ENCODE results near the gene MARK4. TPM values are rescaled to one million over a fixed set of nuclear protein-coding genes. Genes with fewer than 3 reads are reported as not detected.

MARK4 gene
- total RNA-seq, 1 experiment from 2014 or later: 7.7 TPM

DNA sequence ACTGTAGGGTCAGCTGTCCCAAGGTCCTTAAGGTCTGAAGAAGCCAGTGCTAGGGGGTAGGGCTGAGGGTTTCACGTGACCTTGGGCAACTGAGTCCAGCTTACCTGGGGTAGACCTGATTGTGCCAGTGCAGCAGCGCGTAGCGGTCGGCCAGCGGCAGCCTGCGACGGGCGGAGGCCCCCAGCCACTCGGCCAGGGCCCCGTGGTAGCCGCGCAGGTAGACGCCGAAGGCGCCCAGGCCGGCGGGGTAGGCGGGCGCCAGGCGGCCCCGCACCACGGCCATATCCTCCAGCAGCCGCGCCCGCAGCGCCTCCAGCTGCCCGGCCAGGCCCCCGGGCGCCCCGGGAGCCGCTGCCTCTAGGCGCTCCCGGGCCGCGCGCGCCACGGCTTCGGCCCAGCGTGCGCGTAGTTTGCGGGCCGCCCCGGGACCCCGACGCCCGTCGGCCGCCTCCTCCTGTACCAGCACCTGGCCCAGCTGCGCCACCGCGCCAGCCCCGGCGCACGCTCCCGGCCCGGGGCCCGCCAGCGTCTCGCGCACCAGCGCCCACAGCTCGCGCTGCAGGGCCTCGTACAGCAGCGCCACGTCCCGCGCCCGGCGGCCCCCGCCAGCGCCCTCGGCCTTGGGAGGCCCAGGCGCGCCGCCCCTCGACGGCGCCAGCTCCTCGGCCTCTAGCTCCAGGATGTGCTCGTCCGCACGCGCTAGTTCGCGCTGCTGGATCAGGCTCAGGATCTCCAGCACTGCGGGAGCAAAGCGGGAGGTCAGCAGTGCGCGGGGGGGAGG is 16.8 kb upstream of the MARK4 start:
- DNase-seq (ENCODE audit: low read depth, low spot score): no peak
- in situ Hi-C loops (cut with HindIII; ENCODE audit: low pct_unique_long_range_greater_than_20kb, low sequenced_read_pairs): no loop called here

DNA sequence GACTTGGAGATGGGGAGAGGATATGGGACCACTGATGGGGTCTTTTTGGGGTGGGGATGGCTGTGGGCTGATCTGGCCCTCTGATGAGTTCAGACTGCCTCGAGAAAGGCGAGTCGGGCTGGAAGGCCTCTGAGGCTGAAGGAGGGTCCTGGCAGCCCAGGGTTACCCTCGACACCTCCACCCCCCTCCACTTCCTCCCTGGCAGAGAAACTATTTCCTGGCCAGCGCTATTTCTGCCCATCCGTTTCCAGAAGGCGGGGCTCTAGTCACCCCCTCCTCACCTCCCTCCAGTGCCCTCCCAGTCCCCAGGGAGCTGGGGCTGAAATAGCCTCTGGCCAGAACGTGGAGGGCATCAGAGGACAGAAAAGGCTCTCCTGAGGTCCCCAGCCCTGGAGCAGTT is 15.6 kb upstream of the MARK4 start:
- no peak for DNase-seq (ENCODE audit: low read depth, low spot score)
- in situ Hi-C loops (cut with HindIII; ENCODE audit: low pct_unique_long_range_greater_than_20kb, low sequenced_read_pairs): no loop called here

- no peak for DNase-seq (ENCODE audit: low read depth, low spot score)
- in situ Hi-C loops (cut with HindIII; ENCODE audit: low pct_unique_long_range_greater_than_20kb, low sequenced_read_pairs): no loop called here
These were observed 12.5 kb upstream of the MARK4 start for GRCh38 chr19:45238556-45238955.

- in situ Hi-C loops (cut with HindIII; ENCODE audit: low pct_unique_long_range_greater_than_20kb, low sequenced_read_pairs): no loop called here
These were observed 7.8 kb upstream of the MARK4 start for GRCh38 chr19:45243144-45243732.

GRCh38 chr19:45244133-45244794 is 6.8 kb upstream of the MARK4 start:
- in situ Hi-C loops (cut with HindIII; ENCODE audit: low pct_unique_long_range_greater_than_20kb, low sequenced_read_pairs): no loop called here
- no peak for DNase-seq (ENCODE audit: low read depth, low spot score)

More at GRCh38 chr19:45243144-45243732, 7.8 kb upstream of the MARK4 start:
- DNase-seq (ENCODE audit: low read depth, low spot score): no peak

DNA sequence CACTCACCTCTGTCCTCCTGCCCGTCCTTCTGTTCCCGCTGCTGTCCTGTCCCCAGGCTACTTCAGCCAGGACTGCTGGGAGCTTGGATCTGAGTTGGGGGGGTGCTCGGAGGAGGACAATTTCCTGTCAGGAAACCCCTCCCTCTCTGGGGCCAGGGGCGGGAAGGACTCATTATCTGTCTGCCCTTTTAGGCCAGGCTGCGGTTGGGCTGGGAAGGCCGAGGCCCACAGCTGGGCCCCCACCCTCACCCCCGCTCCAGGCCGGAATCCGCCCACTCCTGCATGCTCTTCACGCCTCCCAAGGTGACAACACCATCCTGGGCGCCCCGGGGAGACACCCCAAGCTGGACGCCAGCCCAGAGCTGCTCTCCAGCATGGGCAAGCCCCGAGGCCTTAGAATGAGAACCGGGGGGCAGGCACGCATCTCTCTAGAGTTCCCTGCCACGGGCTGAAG is 5.7 kb upstream of the MARK4 start, which contains the start of gene EXOC3L2:
Gene EXOC3L2, minus strand, starts transcription at position 74 of the 454 bp plus-strand sequence. CDS start 6,362 bp downstream, outside the sequence.
- in situ Hi-C loops (cut with HindIII; ENCODE audit: low pct_unique_long_range_greater_than_20kb, low sequenced_read_pairs): no loop called here
- DNase-seq (ENCODE audit: low read depth, low spot score): no peak

- no peak for DNase-seq (ENCODE audit: low read depth, low spot score)
These were observed 5.2 kb upstream of the MARK4 start for GRCh38 chr19:45245826-45246225.

DNA sequence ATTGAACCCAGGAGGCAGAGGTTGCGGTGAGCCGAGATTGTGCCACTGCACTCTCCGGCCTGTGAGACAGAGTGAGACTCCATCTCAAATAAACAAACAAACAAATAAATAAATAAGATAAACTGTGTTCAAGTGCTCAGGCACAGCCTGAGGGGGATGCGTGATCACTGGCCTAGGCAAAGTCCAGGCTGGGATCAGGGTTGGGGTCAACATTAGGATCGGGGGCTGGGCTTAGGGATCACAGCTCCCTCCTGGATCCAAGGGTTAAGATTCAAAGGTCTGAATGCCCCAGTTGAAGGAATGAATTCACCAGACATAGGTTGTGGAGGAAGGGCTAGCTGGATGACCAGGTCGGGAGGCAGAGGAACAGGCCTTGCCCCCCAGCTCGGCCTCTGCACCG is 3.9 kb upstream of the MARK4 start:
- no peak for DNase-seq (ENCODE audit: low read depth, low spot score)
- in situ Hi-C loops (cut with HindIII; ENCODE audit: low pct_unique_long_range_greater_than_20kb, low sequenced_read_pairs): no loop called here

More at GRCh38 chr19:45245826-45246225, 5.2 kb upstream of the MARK4 start:
- in situ Hi-C loops (cut with HindIII; ENCODE audit: low pct_unique_long_range_greater_than_20kb, low sequenced_read_pairs): no loop called here

- DNase-seq (ENCODE audit: low read depth, low spot score): no peak
- in situ Hi-C loops (cut with HindIII; ENCODE audit: low pct_unique_long_range_greater_than_20kb, low sequenced_read_pairs): no loop called here
These were observed 1.6 kb upstream of the MARK4 start for GRCh38 chr19:45249261-45250033.

DNA sequence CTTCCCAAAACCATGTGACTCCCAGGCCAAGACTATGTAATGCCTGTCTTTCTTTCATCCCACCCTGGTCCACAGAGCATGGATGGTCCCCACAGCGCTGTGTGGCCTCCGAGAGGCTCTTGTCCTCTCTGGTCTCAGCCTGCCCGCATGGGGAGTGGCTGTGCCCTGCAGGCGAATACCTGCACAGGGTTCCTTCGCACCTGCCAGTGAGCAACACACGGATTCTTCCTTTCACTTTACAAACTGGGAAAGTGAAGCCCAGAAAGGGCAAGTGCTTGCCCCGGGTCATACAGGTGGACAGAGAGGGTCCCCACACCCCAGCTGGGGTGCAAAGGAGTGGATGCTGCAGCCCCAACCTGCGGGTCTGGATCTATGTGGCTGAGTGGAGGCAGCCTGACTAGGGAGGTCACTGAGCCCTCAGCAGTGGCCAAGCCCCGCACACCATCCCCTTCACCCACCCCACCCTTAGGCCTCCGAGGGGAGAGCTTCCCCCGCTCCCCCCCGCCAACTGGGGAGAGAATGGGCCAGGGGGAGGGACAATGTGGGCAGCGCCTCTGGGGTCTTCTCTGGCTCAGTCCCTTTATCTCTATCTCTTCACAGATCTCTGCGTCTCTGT is 747 bp upstream of the MARK4 start:
- in situ Hi-C loops (cut with HindIII; ENCODE audit: low pct_unique_long_range_greater_than_20kb, low sequenced_read_pairs): no loop called here
- DNase-seq (ENCODE audit: low read depth, low spot score): no peak

- in situ Hi-C loops (cut with HindIII; ENCODE audit: low pct_unique_long_range_greater_than_20kb, low sequenced_read_pairs): no loop called here
- DNase-seq (ENCODE audit: low read depth, low spot score): no peak
These were observed 632 bp downstream of the MARK4 start for GRCh38 chr19:45251452-45252354.

- in situ Hi-C loops (cut with HindIII; ENCODE audit: low pct_unique_long_range_greater_than_20kb, low sequenced_read_pairs): no loop called here
These were observed 2.4 kb downstream of the MARK4 start for GRCh38 chr19:45253396-45254027.

DNA sequence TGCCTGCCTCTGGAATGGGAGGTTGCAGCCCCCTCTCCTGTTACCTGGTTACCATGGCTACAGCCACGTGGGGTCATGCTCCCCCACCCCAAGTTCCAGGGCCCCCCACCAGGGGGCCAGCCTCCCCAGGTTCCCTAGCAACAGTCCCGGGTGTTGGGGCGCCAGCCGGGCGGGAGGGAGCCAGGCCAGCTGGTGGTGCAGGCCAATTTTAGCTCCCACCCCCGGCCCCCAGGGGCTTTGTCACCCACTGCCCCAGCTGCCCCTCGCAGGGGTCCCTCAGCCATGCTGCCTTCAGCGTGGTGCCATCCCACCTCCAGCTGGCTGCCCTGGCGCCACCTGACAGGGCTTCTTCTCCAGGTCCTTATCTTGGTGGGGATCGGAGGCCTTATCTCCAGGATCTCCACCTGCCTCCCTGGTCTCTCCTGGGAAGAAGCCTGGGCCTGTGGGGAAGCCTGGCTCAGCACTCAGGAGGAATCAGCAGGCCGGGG is 3.0 kb downstream of the MARK4 start:
- in situ Hi-C loops (cut with HindIII; ENCODE audit: low pct_unique_long_range_greater_than_20kb, low sequenced_read_pairs): no loop called here
- DNase-seq (ENCODE audit: low read depth, low spot score): no peak

More at GRCh38 chr19:45253396-45254027, 2.4 kb downstream of the MARK4 start:
- DNase-seq (ENCODE audit: low read depth, low spot score): no peak

GRCh38 chr19:45255611-45256157 is 4.6 kb downstream of the MARK4 start:
- no peak for DNase-seq (ENCODE audit: low read depth, low spot score)
- in situ Hi-C loops (cut with HindIII; ENCODE audit: low pct_unique_long_range_greater_than_20kb, low sequenced_read_pairs): no loop called here

- in situ Hi-C loops (cut with HindIII; ENCODE audit: low pct_unique_long_range_greater_than_20kb, low sequenced_read_pairs): no loop called here
- no peak for DNase-seq (ENCODE audit: low read depth, low spot score)
These were observed 5.8 kb downstream of the MARK4 start for GRCh38 chr19:45256836-45257235.

DNA sequence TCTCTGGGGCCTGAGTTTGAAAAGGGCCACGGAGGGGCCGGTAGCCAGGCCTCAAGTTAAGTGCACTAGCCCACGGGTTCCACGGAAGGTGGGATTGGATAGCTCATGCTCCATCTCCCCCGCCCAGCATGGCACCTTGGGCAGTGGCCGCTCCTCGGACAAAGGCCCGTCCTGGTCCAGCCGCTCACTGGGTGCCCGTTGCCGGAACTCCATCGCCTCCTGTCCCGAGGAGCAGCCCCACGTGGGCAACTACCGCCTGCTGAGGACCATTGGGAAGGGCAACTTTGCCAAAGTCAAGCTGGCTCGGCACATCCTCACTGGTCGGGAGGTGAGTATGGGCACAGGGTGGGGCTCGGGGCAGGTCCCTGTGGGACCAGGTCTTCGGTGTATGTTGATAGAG is 7.8 kb downstream of the MARK4 start:
- no peak for DNase-seq (ENCODE audit: low read depth, low spot score)

More for the DNA sequence above, 7.8 kb downstream of the MARK4 start:
- in situ Hi-C loops (cut with HindIII; ENCODE audit: low pct_unique_long_range_greater_than_20kb, low sequenced_read_pairs): no loop called here
